ENCODE results near the gene TUBGCP3.

TUBGCP3 gene

GRCh38 chr13:112451512-112452379, 136.2 kb downstream of the TUBGCP3 start:
- no peak for FAIRE-seq

GRCh38 chr13:112450904-112451240, 137.1 kb downstream of the TUBGCP3 start:
- FAIRE-seq, result no peak

DNA sequence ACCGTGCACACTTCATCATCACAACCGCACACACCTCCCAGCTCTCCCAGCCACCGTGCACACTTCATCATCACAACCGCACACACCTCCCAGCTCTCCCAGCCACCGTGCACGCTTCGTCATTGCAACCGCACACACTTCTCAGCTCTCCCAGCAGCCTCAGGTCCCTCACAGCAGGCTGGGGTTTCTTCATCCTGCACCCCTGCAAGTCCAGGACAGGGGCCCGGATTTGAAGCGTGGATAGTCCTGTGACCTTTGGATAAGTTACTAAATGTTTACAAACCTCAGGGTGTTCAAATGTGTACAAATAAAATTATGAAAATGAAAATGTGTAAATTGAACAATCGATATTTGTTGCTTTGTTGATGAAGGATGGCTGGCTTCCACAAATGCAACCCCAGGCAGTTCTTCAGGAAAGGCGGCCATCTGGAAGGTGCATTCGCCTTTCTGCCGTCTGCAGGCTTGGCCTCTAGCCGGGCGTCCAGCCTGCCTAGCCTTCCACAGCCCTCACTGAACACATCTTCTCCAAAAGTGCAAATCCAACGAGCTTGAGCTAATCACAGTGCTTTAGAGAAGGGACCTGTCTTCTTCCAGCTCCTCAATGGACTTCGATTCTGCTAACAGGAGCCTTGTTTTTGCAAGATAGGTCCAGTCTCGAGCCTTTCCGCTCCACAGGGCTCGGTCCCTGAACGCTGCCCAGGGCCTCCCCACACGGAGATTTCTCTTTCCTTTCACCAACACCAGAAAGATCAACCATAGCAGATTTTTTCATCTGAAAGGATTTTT, 137.6 kb downstream of the TUBGCP3 start:
- no peak for FAIRE-seq

- FAIRE-seq, result no peak
Measured at GRCh38 chr13:112449545-112449930, 138.4 kb downstream of the TUBGCP3 start.

- FAIRE-seq, result no peak
Measured at GRCh38 chr13:112448621-112449544, 139.1 kb downstream of the TUBGCP3 start.

GRCh38 chr13:112447761-112448603, 140.0 kb downstream of the TUBGCP3 start:
- no peak for FAIRE-seq

DNA sequence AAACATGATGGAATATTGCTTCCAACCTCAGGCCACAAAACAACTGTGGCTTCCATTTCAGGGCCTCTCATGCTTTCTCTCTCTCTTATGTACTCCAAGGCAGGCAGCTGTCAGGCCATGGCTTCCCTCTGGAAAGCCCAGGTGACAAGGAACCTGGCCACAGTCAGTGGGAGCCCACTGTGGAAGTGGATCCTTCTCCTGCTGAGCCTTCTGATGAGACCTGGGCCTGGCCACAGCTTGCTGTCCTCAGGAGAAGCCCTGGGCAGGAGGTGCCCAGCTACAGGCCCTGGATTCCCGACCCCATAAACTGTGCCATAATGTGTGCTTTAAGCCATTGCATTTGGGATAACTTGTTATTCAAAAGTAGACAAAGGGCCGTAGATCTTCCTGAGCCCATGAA, 140.6 kb downstream of the TUBGCP3 start:
- FAIRE-seq, result no peak

- FAIRE-seq, result no peak
Measured at GRCh38 chr13:112446867-112447266, 141.1 kb downstream of the TUBGCP3 start.

GRCh38 chr13:112446347-112446861, 141.5 kb downstream of the TUBGCP3 start:
- no peak for FAIRE-seq

- FAIRE-seq, result no peak
Measured at GRCh38 chr13:112445411-112446271, 142.3 kb downstream of the TUBGCP3 start.

- no peak for FAIRE-seq
Measured at GRCh38 chr13:112444416-112445399, 143.2 kb downstream of the TUBGCP3 start.

GRCh38 chr13:112443995-112444311, 144.0 kb downstream of the TUBGCP3 start:
- FAIRE-seq, result no peak

GRCh38 chr13:112443191-112443994, 144.6 kb downstream of the TUBGCP3 start:
- FAIRE-seq, result no peak

DNA sequence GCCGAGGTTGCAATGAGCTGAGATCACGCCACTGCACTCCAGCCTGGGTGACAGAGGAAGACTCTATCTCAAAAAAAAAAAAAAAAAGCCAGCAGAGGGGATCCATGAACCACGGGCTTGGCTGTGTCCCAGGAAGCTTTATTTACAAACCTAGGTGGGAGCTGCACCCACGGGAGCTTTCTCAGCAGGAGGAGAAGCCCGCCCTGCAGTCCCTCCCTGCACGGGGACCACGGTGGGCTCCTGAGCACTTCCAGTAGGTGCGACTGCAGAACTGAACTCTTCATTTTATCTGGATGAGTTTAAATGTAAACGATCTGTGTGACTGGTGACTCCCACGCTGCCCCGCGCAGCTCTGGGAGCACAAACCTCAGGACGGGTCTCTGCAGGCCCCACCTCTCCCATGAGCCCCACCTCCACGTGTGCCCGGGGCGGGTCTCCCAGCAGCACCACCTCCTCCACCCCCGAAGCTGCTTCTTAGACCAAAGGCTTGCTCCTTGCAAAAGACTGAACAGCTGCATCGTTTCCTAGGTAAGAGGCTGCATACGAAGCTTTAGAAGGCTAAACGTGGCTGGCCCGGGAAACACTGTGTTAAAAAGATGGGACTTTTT, 145.4 kb downstream of the TUBGCP3 start:
- no peak for FAIRE-seq

GRCh38 chr13:112441779-112442310, 146.1 kb downstream of the TUBGCP3 start:
- FAIRE-seq, result no peak

- no peak for FAIRE-seq
Measured at GRCh38 chr13:112441226-112441625, 146.7 kb downstream of the TUBGCP3 start.

DNA sequence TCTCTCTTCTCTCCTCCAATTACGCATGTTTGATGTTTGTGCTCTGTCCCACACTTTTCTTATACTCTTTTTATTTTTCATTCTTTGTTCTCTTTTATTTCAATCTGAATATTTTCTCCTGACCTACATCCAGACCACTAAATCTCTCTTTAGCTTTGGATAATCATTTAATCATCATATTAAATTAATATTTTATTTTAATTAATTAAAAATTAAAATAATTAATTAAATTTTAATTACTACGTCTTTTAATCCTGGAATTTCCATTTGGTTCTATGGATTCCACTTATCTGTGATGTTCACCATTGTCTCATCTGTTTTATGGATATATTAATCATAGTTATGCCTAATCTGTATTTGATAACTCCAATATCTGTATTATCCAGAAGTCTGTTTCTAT, 149.4 kb downstream of the TUBGCP3 start:
- no peak for FAIRE-seq

- no peak for FAIRE-seq
Measured at GRCh38 chr13:112438094-112438493, 149.9 kb downstream of the TUBGCP3 start.
